Measurements from ENCODE around the gene ASCC1. TPM values are rescaled to one million over a fixed set of nuclear protein-coding genes. Genes with fewer than 3 reads are reported as not detected.
A peak's percentile ranks its signal among the peaks of the same experiment; 100 is the strongest.
"Not testable (repeated sequence)": the region's sequence is repeated elsewhere in the genome, so short reads cannot be mapped to it uniquely, and the experiment has no call there.

The ASCC1 gene
- total RNA-seq, 2 donors from 2014 or later, result 27.2 to 37.0 TPM

DNA sequence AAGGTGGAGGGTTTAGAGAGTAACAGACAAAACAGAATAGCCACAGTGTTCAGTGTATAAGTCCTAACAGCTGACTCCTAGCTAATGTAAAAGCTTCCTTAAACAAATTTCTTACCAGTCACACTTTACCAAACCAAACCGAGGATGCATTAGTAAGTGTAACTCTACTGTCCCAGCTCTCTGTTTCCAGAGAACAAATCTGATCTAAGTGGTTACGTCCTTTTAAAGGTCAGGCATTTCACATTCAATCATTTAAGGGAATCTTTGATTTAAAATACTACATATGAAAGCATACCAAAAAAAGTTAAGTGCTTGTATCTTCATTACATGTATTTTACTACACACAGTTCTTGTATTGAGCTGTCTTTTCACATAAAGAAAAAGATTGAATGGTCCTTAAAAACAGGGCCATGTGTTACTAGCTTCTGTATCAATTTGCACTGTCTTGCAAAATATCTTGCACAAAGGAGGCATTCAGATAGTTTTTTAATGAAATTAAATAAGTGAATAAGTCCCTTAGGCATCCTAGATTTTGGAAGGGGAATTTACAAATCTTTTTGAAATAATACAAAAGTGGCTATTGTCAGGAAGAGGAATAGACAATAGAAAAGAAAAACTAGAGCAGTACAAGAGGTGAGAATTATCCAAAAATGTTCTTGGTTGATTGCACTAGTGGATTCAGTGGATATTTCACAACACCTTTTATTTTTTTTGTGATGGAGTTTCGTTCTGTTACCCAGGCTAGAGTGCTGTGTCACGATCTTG lies 69.3 kb downstream of the ASCC1 start:
- H3K27me3 ChIP-seq, result no peaks in the 10 kb centered on the region
- no peak overlapping the region for H3K4me3 ChIP-seq
- H3K9me3 ChIP-seq, result no peaks in the 10 kb centered on the region
- TF ChIP-seq, protein P1, sequence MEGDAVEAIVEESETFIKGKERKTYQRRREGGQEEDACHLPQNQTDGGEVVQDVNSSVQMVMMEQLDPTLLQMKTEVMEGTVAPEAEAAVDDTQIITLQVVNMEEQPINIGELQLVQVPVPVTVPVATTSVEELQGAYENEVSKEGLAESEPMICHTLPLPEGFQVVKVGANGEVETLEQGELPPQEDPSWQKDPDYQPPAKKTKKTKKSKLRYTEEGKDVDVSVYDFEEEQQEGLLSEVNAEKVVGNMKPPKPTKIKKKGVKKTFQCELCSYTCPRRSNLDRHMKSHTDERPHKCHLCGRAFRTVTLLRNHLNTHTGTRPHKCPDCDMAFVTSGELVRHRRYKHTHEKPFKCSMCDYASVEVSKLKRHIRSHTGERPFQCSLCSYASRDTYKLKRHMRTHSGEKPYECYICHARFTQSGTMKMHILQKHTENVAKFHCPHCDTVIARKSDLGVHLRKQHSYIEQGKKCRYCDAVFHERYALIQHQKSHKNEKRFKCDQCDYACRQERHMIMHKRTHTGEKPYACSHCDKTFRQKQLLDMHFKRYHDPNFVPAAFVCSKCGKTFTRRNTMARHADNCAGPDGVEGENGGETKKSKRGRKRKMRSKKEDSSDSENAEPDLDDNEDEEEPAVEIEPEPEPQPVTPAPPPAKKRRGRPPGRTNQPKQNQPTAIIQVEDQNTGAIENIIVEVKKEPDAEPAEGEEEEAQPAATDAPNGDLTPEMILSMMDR (IDR thresholded peaks at IDR 0.05), result no peak
- peak overlapping the region in 1 of 2 donors; percentile 58 for H3K27ac ChIP-seq
- H3K36me3 ChIP-seq, result no peaks in the 10 kb centered on the region
- peaks cover 0 to 13% of the 10 kb centered on the region in 2 donors for H3K4me1 ChIP-seq
- no peak for DNase-seq (ENCODE audit: low spot score)

DNA sequence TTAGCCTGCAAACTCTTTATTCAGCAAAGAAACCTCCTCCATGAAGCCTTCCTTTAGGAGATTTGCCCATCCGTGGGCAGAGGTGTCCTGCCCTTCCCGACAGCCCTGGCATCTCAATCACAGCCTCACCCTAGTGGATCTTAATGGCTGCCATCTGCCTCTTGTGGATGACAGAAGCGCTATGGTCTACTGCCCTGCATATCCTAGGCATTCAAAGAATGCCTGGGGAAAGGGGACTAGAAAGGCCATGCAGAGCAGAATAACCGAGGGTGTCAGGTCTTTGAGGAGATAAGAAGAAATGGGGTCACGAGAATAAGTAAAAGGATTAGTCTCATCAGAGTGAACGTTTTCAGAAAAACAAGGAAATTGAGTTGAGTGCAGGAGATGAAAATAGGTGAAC lies 70.0 kb downstream of the ASCC1 start:
- Histone ChIP-seq H3K27ac (peak overlapping the region; percentile 11 to 58), H3K27me3 (no peaks in the 10 kb centered on the region), H3K4me1 (peaks cover 0 to 13% of the 10 kb centered on the region in 2 donors), H3K4me3 (no peak overlapping the region), H3K9me3 (no peaks in the 10 kb centered on the region), H3K36me3 (no peaks in the 10 kb centered on the region)
- TF ChIP-seq, protein P1 (IDR thresholded peaks at IDR 0.05), result no peak
- DNase-seq (ENCODE audit: low spot score), result no peak

DNA sequence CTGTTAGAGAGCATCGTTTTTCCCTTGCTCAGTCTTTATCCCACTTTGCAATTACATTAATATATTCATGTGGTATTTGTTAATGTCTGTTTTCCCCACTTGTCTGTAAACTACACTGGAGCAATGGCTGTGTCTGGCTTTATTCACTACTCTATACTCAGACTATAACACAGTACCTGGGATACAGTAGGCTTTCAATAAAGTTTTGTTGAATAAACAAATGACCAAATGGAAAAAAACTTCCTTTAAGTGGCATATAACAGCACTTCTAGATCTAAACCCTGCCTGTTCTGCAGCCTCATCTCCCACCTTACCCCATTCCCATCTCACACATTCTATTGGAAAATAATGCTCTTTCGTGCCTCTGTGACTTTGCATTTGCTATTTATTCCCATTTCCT lies 70.4 kb downstream of the ASCC1 start:
- DNase-seq (ENCODE audit: low spot score), result no peak
- TF ChIP-seq, protein P1 (IDR thresholded peaks at IDR 0.05), result no peak
- no peak overlapping the region for H3K4me3 ChIP-seq
- H3K27ac ChIP-seq, result peak overlapping the region in 1 of 2 donors; percentile 58
- H3K36me3 ChIP-seq, result no peaks in the 10 kb centered on the region
- H3K27me3 ChIP-seq, result no peaks in the 10 kb centered on the region
- H3K4me1 ChIP-seq, result peaks cover 0 to 13% of the 10 kb centered on the region in 2 donors
- no peaks in the 10 kb centered on the region for H3K9me3 ChIP-seq

GRCh38 chr10:72140850-72141249 lies 75.2 kb downstream of the ASCC1 start:
- Histone ChIP-seq H3K4me3 (no peak overlapping the region), H3K9me3 (no peaks in the 10 kb centered on the region), H3K27me3 (no peaks in the 10 kb centered on the region), H3K4me1 (peaks cover 0 to 3% of the 10 kb centered on the region in 2 donors), H3K27ac (no peak overlapping the region), H3K36me3 (no peaks in the 10 kb centered on the region)
- DNase-seq (ENCODE audit: low spot score), result no peak
- TF ChIP-seq, protein P1 (IDR thresholded peaks at IDR 0.05), result no peak

DNA sequence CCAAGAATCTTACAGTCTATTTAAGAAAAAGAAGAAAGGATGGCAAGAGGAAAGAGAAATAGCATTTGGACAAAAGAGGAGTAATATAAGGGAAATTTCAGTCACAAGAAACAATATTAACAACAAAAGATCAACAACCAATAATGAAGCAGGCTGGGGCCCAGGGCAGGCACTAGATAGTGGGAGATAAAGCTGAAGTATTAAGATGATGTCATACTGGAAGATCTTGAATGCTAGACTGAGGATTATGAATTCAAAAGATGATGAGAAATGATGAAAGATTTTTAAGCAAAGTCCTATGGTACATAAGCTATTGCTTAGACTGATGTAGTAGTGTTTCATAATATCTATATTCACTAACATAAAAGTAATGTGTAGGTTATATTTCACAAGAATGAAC lies 75.9 kb downstream of the ASCC1 start:
- Histone ChIP-seq H3K4me3 (no peak overlapping the region), H3K27ac (no peak overlapping the region)
- TF ChIP-seq, protein P1 (IDR thresholded peaks at IDR 0.05), result no peak

GRCh38 chr10:72137583-72137982 lies 78.5 kb downstream of the ASCC1 start:
- TF ChIP-seq, protein P1 (IDR thresholded peaks at IDR 0.05), result no peak
- H3K27me3 ChIP-seq, result no peaks in the 10 kb centered on the region
- no peak overlapping the region for H3K27ac ChIP-seq
- H3K9me3 ChIP-seq, result no peaks in the 10 kb centered on the region
- H3K4me3 ChIP-seq, result no peak overlapping the region
- DNase-seq (ENCODE audit: low spot score), result no peak
- H3K36me3 ChIP-seq, result no peaks in the 10 kb centered on the region
- H3K4me1 ChIP-seq, result no peaks in the 10 kb centered on the region

More for the DNA sequence above, 75.9 kb downstream of the ASCC1 start:
- Histone ChIP-seq H3K27me3 (no peaks in the 10 kb centered on the region), H3K36me3 (no peaks in the 10 kb centered on the region), H3K9me3 (no peaks in the 10 kb centered on the region), H3K4me1 (no peaks in the 10 kb centered on the region)
- DNase-seq (ENCODE audit: low spot score), result no peak

GRCh38 chr10:72136225-72136624 lies 79.9 kb downstream of the ASCC1 start:
- not testable (repeated sequence) for H3K4me1 ChIP-seq; DNase-seq (ENCODE audit: low spot score); H3K4me3 ChIP-seq; H3K27ac ChIP-seq; H3K36me3 ChIP-seq; H3K9me3 ChIP-seq; H3K27me3 ChIP-seq
